SK-N-MC (cell line): ENCODE measurements around the gene TMEM250.

ENCODE experiments used
- EZH2 ChIP-seq: fragments of 200-600 bp; sonication (generic); IDR thresholded peaks from one replicate; pipeline ENCODE4 v1.6.1; 2017; ENCODE audit warnings: antibody characterized with exemption
- POLR2AphosphoS5 ChIP-seq: IDR thresholded peaks from 2 replicates; pipeline ENCODE4 v1.6.1; 2012; ENCODE audit warnings: mild to moderate bottlenecking, low read depth, low read length, borderline replicate concordance

DNA sequence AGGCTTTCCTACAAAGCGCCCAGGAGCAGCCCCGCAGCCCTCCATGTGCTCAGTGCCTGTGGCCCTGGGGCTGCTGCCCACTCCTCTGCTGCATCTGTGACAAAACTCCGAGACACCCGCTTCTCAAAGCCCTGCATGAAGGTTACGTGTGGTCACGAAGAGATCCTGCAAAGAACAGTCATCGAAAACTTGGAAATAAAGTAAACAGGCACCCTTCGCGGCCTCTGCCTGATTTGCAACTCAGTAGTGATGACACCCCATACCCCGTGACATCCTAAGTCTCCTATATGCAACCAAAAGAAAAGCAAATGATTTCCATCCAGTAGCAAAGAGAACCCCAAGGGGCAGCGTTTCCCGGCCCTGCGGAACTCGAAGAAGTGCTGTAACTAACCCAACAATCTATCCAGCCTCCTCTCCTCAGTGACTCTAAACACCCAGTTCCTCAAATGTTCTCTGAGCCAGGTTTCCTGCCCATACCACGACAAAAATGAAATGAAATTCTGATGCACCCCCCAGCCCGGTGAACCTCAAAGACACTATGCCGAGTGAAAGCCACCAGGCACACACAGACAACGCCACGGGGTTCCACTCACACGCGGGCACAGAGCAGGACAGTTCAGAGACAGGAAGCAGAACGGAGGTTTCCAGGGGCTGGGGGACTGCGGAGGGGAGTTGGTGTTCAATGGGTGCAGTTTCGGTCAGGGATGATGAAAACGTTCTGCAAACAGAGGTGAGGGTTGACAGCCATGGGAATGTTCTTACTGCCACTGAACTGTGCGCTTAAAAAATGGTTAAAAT lies 42.6 kb downstream of the TMEM250 start:
- TF ChIP-seq POLR2AphosphoS5 (no peak), EZH2 (no peak)
